GM19455 (cell line): Measurements from ENCODE around the gene CLSTN1.
"Not testable (repeated sequence)": the region's sequence is repeated elsewhere in the genome, so short reads cannot be mapped to it uniquely, and the experiment has no call there.

Experiments
- ATAC-seq: cut with Tn5 transposase; IDR thresholded peaks from one replicate; pipeline ENCODE4 v1.9.1; 2021; ENCODE audit not compliant: unreplicated experiment

CLSTN1 gene

GRCh38 chr1:9798236-9799130, 25.3 kb downstream of the CLSTN1 start:
- ATAC-seq = no peak

- ATAC-seq = no peak
These were observed 26.7 kb downstream of the CLSTN1 start for GRCh38 chr1:9797049-9797448.

- no peak for ATAC-seq
These were observed 29.7 kb downstream of the CLSTN1 start for GRCh38 chr1:9794081-9794480.

GRCh38 chr1:9793291-9793690, 30.5 kb downstream of the CLSTN1 start:
- no peak for ATAC-seq

- ATAC-seq = no peak
These were observed 31.4 kb downstream of the CLSTN1 start for GRCh38 chr1:9792156-9793042.

- not testable (repeated sequence) for ATAC-seq
These were observed 34.1 kb downstream of the CLSTN1 start for GRCh38 chr1:9789700-9790099.

- no peak for ATAC-seq
These were observed 36.1 kb downstream of the CLSTN1 start for GRCh38 chr1:9787702-9788101.

- no peak for ATAC-seq
These were observed 38.4 kb downstream of the CLSTN1 start for GRCh38 chr1:9785406-9785805.

GRCh38 chr1:9784508-9785133, 39.1 kb downstream of the CLSTN1 start:
- no peak for ATAC-seq

- no peak for ATAC-seq
These were observed 40.9 kb downstream of the CLSTN1 start for GRCh38 chr1:9782897-9783296.

GRCh38 chr1:9782116-9782751, 41.5 kb downstream of the CLSTN1 start:
- ATAC-seq = no peak

- ATAC-seq = no peak
These were observed 43.1 kb downstream of the CLSTN1 start for GRCh38 chr1:9780554-9781110.

- no peak for ATAC-seq
These were observed 44.9 kb downstream of the CLSTN1 start for GRCh38 chr1:9778905-9779304.

GRCh38 chr1:9776685-9777084, 47.1 kb downstream of the CLSTN1 start:
- no peak for ATAC-seq

- no peak for ATAC-seq
These were observed 48.8 kb downstream of the CLSTN1 start for GRCh38 chr1:9774712-9775679.

- no peak for ATAC-seq
These were observed 53.5 kb downstream of the CLSTN1 start for GRCh38 chr1:9770298-9770697.

GRCh38 chr1:9768983-9769382, 54.8 kb downstream of the CLSTN1 start:
- no peak for ATAC-seq

GRCh38 chr1:9767964-9768668, 55.6 kb downstream of the CLSTN1 start:
- ATAC-seq = no peak
